Measurements from ENCODE around the gene HOXD9.

HOXD9 gene

DNA sequence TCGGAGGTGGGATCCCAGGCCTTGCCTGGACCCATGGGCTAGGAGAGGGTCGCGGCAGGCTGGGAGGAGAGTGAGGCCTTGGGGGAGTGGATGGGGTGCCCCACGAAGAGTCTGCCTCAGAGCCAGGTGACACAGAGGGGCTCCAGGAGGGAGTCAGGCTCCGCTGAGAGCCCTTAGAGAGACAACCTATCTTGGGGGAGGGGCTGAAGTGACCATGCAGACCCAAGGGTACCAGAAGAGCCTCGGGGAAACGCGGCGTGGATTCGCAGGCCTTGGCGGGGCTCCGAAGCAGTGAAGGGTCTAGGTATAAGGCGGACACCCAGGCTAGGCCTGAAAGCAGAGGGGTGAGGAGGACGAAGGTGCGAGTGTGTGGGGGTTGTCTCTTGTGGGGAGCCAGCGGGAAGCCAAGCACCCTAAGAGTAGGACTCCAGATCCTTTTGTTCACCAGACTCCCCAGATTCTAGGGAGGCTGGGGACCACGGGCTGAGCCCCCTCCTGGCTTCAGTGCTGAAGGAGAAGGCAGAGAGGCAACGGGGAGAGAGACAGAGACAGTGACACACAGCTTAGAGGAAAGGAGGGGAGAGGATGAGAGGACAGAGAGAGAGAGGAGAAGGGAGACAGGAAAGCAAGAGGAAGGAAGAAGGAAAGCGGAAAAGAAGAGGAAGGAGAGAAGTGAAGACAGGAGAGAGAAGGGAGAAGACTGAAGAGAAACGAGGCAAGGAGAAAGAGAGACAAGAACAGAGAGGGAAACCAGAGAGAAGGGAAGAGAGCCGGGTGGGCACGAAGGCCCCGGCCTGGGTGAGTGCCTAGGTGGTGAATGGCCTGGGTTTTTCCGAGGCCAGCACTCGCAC is 16.6 kb upstream of the HOXD9 start:
- no peak for DNase-seq
- in situ Hi-C loops (cut with MboI; ENCODE audit: low pct_unique_long_range_greater_than_20kb, low sequenced_read_pairs) = no loop called here

DNA sequence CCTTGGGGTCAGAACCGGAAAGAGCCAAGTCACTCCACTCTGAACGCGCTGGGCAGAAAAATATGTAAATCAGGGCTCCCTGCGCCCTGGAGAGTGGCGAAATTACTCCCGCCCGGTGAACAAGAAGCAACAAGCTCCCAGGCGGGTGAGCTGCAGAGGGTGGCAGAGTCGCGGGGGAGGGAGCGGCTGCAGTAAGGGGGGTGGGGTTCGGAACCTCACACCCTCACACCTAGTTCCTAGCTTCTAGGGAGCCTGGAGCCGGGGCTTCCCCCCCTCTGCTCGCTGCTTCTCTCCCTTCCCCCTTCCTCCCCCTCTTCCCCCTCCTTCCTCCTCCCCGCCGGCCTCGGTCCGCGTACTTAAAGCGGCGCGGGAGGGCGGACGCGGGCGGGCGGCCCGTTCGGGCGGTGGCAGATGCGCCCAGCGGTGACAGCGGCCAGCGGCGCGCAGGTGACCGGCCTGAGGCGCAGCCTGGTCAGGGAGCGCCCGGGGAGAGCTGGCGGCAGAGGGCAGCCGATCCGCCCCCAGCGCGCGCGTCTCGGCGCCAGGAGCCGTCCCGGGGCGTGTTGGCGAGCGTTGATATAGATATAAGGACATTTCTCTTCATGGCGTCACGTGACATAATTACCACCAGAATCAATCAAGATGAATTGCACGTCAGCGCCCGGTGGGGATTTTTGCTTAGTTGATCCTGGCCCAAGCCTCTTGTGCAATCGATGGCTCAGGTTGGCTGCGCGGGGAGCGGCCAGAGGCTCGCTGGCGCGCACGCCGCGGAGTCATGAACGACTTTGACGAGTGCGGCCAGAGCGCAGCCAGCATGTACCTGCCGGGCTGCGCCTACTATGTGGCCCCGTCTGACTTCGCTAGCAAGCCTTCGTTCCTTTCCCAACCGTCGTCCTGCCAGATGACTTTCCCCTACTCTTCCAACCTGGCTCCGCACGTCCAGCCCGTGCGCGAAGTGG is 15.7 kb upstream of the HOXD9 start, which contains the start of gene HOXD11:
TSS of gene HOXD11 (plus strand) at position 700 of the 959 bp plus-strand sequence. CDS start at position 776, 76 bp downstream.
- in situ Hi-C loops (cut with MboI; ENCODE audit: low pct_unique_long_range_greater_than_20kb, low sequenced_read_pairs) = no loop called here
- DNase-seq = no peak

DNA sequence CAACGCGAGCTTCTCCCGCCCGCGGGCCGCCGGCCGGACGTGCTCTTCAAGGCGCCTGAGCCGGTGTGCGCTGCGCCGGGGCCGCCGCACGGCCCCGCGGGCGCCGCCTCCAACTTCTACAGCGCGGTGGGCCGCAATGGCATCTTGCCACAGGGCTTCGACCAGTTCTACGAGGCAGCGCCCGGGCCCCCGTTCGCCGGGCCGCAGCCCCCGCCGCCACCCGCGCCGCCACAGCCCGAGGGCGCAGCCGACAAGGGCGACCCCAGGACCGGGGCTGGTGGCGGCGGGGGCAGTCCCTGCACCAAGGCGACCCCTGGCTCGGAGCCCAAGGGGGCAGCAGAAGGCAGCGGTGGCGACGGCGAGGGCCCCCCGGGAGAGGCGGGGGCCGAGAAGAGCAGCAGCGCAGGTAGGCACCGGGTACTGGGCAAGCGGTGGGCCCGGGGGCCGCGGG is 14.8 kb upstream of the HOXD9 start:
- no peak for DNase-seq
- in situ Hi-C loops (cut with MboI; ENCODE audit: low pct_unique_long_range_greater_than_20kb, low sequenced_read_pairs) = no loop called here

DNA sequence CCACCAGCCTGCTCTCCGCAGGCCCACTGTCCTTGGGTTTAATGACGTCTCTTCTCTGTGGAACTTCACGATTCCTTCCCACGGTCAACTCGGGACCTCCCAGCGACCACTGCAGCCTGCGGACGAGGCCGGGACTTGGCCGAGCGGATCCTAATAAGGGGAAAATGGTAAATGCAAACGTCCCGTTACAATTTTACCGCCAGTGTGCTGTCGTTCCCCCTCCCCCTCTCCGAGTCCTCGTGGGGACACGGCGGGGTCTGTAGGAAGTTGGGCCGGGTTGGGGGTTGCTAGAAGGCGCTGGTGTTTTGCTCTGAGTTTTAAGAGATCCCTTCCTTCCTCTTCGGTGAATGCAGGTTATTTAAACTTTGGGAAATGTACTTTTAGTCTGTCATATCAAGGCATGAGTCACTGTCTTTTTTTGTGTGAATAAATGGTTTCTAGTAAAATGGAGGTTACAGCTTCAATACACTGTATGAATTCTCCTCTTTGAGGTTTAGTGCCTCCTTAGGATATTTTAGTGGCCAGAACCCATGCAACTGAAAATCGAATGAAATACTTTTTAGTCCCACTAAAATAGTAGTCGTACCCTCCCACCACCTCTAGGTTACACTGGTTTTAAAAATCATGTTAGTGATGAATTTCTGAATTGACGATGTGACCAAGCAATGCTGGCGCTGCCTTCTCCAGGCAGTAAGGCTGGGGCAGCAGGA is 13.2 kb upstream of the HOXD9 start:
- no peak for DNase-seq
- in situ Hi-C loops (cut with MboI; ENCODE audit: low pct_unique_long_range_greater_than_20kb, low sequenced_read_pairs) = no loop called here

DNA sequence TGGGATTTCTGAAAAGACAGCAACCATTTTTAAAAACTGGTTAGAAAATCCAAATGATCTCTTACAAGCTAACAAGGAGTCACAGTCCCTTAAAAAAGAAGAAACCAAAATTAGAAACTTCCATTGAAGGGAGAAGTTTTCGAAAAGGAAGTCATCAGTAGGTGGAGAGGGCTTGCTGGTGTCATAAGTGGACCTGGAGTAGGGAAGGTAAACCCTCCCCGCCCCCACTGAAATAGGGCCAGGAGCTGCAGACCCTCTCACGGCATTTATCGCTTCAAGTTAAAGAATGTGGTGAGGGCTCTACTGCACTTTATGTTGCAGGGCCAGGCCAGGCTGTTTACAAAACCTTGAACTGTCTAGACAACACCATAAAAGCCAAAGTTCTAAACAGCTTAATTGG is 12.6 kb upstream of the HOXD9 start:
- DNase-seq = no peak
- in situ Hi-C loops (cut with MboI; ENCODE audit: low pct_unique_long_range_greater_than_20kb, low sequenced_read_pairs) = no loop called here

DNA sequence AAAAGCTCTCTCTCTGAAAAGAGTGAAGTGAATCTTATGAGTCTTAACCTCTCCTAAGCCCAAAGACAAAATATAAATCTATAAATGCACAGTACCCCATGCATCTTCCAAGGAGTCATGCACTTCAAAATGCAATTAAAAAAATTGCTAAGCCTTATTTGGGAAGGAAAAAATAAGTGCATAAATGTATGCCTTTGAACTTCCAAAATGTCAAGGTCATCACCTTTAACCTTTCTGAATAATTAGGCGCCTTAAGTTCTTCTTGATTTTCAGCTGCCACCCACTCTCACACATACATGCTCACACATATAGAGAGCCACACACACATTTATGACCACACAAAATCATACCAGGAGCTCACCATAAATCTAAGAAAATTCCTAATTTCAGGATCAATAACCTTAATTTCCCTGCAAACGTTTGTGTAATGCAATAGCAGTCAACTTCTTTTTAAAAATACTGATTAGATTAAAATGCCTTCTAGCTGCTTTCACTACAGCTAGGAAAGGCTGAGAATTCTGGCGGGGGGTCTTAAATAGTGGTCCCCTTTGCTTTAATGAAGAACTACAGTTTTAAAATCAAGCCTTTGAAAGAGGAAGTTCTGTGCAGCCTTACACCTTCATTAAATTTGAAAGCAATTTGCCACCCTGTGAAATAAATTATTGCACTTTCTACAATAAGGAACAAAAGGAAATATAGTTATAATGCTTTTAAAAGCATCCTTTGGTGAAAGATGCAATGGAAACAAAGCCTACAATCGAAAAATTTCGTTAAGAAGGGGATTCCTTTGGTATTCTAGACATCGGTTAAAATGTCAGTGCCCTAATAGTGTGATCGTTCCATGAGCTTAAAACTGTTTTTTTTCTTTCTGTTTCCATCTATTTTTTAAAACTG is 11.9 kb upstream of the HOXD9 start:
- in situ Hi-C loops (cut with MboI; ENCODE audit: low pct_unique_long_range_greater_than_20kb, low sequenced_read_pairs) = no loop called here
- DNase-seq = no peak

DNA sequence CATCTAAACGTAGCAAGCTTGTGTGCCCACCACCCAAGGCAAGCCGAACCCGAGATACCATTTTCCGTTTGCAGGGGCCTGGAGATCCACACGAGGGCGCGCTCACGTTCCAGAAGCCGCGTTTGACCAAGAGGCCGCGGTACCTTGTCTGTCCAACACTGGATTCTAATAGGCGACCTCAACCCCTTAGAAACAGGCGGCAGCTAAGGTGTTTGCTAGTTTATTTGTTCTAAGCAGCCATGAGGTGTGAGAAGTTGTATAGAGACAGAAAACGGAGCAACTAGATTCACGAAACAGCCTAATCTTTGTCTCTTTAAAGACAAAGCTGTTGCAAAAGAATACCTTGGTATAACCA is 11.2 kb upstream of the HOXD9 start:
- in situ Hi-C loops (cut with MboI; ENCODE audit: low pct_unique_long_range_greater_than_20kb, low sequenced_read_pairs) = no loop called here
- DNase-seq = peak; percentile 63

DNA sequence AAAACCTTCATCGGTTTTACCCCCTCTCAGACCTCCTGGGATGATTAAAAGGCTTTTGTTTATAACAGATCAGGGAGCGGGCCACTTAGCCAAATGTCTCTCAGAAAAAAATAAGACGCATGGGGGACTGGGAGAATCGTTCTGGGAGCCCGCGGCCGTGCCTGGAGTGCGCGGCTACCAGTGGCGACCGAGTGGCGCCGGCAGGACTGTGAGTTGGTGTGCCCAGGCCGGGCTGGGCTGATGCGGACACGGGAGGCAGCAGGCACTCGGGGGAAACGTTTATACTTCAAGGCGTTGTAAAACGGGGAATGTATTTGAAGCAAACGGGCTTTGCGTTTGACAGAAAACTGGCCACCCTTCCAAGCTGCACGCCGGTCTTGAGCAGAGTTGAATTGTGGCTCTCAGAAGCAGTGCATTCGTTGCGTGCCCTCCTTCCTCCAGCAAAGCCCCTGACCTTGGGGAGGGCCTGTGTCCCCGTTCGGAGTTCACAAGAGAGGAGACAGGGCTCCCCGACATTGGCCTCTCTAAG is 10.6 kb upstream of the HOXD9 start:
- in situ Hi-C loops (cut with MboI; ENCODE audit: low pct_unique_long_range_greater_than_20kb, low sequenced_read_pairs) = no loop called here
- no peak for DNase-seq

DNA sequence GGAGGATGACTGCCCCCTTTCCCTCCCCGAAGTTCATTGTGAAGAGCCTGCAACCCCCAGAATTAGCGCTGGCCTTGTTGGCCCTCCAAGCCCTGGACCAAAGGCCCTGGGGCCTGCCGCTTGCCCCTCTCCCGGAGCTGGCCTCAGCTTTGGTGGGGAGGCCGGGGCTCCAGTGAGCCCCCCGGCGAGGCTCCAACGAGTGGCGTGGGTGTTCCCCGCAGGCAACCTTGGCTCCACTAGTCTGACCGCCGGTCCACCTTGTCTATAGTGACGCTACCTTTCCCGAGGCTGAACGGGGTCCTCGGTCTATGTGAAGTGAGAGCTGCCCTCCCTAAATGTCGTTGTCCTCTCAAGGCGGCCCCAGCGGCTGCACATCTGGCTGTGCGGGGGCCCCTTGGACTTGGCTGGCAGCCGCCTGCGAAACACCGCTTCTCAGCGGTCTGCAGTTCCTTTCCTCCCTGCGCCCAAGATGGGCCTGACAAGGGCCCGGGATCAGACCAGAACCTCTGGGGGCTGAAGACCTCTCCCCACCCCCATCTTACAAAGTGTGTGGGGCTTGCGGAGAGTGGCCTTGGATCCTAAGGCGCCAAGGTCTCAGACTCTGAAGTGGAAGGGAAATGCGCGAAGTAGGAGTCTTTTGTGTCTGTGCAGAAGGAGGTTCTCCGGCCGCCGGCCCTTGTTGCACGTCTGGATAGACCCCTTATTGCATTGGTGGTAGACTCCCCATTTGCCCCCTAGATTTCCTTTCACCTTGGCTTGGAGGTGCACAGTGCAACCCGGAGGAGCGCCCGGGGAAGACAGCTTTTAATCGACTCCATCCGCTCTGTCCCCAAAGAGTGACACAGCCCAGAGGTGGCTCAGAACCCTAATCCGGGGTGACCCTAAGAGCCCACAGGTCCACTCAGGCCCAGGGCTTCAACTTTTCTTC is 9.9 kb upstream of the HOXD9 start:
- no peak for DNase-seq
- in situ Hi-C loops (cut with MboI; ENCODE audit: low pct_unique_long_range_greater_than_20kb, low sequenced_read_pairs) = no loop called here

DNA sequence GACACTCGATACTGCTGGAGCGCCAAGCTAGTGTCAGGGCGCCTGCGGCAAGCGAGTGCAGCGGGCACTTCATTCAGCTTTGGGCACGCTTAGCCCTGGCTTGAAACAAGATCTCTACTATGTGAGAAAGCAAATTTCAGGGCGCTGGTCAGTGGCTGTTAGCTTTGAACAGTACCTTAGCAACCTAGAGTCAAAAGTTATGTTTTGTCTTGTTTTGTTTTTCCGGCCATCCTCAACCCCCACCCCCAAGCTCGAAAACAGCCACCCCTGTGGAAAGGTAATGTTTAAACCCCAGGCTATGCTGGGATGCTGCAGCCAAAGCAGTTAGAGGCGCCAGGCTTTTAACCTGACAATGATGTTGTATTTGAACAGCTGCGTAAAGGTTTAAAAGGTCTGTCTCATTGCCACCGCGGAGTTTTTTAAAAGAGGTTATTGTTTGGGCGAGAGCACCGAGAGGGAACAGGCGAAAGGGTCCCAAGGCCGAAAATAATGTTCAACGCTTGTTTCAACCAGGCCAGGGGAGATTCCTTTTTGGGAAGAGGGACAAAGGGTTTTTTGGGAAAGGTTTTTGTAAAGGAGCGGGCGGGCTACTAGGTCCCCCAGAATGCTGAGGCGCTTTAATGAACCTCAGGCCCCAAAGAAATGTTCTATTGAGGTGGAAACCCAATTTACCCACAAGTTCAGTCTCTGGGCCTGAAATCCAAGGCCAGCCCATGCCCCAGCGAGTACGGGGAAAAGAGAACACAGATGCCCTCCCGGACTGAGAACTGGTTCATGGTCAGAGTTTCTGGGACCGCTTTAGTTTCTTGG is 8.2 kb upstream of the HOXD9 start:
- in situ Hi-C loops (cut with MboI; ENCODE audit: low pct_unique_long_range_greater_than_20kb, low sequenced_read_pairs) = no loop called here
- DNase-seq = no peak

DNA sequence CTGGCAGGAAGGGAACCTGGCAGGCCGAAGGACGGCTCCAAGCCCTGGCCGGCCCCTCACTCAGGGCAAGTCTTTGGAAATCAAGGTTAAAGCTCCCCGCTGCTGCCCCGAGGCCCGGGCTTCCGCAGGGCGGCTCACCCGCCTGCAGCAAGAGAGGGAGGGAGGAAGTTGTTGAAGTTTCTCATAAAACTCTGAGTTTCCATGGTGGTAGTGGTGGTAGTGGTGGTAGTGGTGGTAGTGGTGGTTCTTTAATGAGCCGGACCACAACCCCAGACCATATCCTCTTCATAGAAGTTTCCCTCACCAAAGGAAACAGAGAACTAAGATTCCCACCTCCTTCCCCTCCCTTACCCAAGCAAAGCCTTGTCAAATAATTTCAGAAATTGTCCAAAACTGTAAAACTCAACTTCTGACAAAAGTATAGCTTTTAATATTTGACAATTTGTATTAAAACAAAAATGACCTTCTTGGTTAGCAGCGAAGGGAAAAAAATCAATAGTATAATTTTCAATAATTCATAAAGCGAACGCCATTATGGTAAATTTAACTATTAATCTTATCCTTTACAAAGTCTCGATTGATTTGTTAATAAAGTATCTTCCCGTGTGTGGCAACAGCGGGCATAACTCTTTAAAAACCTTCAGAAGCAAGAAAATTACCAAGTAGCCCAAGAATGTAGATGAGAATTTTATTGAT is 7.4 kb upstream of the HOXD9 start:
- no peak for DNase-seq
- in situ Hi-C loops (cut with MboI; ENCODE audit: low pct_unique_long_range_greater_than_20kb, low sequenced_read_pairs) = no loop called here

DNA sequence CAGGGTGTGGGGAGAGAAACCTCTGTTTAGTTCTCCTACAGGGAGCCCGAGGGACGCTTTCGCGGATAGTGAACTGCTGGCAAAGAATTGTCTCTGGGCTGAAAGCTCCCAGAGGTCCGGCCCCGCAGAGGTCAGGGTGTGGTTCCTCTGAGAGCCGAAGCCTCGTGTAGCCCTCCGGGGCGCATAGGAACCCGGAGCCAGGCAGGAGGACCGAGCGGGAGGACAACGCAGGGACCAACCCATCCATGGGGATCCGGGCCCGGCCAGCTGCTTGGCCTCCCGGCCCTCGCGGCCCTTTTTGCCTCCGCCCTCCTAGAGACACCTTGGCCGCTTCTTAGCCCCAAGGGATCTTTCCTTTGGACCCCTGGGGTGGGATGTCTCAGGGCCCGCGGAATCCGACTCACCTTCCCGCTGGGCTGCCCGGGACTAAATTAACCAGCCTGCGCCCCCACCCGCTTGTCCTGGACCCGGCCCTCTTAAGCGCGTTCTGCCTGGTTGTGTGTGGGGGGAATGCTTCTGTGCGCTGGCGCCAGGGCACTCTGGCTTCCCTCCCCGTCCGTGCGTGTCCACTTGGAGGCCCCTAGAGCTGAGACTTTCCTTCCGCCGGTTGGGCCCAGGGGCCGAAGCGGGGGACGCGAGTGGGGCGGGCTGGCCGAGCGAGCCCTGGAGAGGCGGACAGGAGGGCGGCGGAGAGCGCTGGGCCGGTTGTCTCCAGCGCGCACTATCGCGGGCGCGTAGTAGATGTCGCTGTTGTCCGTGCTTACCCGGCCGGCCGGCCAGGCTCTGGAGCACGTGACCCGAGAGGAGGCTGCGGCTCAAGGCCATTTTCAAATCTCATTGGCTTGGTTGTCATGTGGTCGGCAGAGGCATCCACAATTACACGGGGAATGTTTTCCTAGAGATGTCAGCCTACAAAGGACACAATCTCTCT is 6.4 kb upstream of the HOXD9 start, which contains the start of gene HOXD10:
TSS of gene HOXD10 (plus strand) at position 896 of the 931 bp plus-strand sequence. CDS start 56 bp downstream, outside the sequence.
- in situ Hi-C loops (cut with MboI; ENCODE audit: low pct_unique_long_range_greater_than_20kb, low sequenced_read_pairs) = no loop called here
- DNase-seq = no peak

DNA sequence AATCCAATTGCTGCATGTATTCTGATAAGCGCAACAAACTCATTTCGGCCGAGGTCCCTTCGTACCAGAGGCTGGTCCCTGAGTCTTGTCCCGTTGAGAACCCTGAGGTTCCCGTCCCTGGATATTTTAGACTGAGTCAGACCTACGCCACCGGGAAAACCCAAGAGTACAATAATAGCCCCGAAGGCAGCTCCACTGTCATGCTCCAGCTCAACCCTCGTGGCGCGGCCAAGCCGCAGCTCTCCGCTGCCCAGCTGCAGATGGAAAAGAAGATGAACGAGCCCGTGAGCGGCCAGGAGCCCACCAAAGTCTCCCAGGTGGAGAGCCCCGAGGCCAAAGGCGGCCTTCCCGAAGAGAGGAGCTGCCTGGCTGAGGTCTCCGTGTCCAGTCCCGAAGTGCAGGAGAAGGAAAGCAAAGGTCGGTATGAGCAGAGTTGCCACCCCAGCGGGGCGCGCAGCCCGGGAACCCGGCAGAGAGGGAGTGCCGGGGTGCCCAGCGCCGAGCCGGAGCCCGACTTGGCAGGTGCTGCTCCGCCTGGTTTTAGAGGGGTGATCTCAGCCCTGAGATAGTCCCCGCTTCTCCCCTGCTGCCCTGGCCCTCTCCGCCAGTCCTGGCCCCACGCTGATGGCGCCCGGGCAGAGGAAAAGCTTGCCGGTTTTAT is 5.2 kb upstream of the HOXD9 start:
- no peak for DNase-seq
- in situ Hi-C loops (cut with MboI; ENCODE audit: low pct_unique_long_range_greater_than_20kb, low sequenced_read_pairs) = no loop called here

DNA sequence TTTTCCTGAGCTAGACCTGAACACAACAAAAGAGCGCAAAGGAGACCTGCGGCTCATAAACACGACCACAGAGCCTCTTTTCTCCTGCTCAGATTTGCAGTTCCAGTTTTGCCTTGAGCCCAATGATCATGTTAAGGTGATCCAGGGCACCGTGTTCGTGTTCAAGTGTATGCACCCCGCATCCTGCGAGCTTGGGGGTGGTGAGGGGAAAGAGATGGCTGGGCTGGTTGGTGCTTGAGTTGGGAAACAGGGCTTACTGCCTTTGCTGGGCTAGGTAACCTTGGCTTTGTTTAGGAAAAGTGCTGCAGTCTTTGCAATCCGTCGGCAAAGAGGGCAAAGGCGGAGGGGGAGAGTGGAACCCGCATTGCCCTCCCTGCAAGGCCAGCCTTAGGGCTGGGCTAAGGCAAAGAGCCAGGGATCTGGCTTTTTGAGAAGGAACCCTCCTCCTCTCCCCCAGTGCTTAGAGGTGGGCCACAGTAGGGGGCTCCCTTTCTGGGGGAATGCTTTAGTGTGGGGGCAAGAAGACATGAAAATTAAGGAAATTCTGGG is 4.6 kb upstream of the HOXD9 start:
- no peak for DNase-seq
- in situ Hi-C loops (cut with MboI; ENCODE audit: low pct_unique_long_range_greater_than_20kb, low sequenced_read_pairs) = no loop called here

All from KBM-7 (cell line).